EL (cell line): ENCODE data around the gene WNK2.

Source experiments
- DNase-seq: peaks from one replicate; pipeline ENCODE4 v3.0.0-alpha.2; 2016

WNK2 gene

DNA sequence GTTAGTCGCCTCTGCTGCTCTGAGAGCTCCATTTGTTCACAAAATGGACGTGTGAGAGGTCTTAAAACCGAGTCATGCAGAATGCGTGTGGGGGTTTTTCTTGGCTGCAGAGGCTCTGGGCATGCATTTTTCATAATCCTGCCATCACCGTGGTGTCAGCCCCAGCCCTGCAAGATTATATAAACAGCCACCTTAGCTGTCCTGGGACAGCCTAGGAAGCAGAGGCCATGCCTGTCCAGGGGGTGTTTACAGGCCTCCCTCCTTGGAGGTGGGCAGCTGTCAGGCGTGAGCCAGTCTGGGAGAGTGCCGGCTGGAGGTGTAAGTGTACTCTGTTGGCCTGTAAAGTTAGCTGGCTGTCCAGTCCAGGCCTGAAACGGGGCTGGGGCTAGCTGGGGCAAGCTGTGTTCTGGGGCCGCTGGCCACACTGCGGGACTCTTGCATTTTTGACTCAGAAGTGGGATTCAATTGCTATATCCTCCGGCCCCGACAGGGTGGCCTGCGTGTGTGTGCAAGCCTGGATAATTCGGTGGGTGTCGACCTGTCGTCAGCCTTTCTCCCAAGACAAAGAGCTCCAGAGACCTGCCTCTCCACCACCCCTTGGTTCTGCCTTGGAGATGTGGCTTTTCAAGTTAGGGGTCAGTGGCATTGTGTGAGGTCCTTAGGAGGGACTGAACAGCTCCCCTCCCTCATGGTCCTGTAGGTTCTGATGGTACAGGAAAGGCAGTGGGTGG is 2.4 kb downstream of the WNK2 start:
- DNase-seq: no peak

DNA sequence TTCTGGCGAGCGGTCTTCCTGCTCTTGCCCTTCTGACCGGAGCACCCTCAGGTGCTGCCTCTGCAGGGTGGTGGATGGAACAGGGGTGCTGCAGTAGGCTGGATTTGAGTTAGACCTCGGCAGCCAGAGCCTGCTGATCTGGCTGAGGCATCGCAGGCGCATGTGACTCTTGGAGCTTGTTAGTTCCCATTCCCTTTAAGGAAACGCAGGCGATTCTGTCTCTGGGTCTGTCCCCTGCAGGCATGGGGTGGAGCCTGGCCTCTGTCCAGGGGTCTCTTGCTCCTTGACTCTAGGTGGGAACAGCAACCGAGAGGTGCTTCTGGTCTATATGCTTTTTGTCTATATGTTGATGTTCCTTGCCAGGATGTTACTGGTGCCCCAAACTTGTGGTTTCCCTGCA is 3.1 kb downstream of the WNK2 start:
- no peak for DNase-seq

DNA sequence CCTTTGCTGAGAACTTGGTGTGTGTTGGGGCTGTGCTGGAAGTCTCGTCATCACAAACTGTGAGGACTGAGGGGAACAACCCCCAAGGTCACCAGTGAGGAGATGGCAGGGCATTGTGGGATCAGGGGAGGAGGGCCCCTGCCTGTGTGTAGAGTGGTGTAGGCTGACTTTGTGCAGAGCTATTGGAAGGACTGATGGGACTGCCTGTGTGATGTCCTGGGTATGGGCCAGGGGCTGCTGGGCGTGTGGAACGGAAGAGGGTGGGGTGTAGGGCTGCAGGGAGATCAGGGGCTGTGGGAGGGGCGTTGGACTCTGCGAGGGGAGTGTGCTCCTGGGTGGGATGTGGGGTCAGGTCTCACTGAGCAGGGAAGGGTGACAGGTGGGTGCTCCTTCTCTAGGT is 3.6 kb downstream of the WNK2 start:
- DNase-seq: no peak

DNA sequence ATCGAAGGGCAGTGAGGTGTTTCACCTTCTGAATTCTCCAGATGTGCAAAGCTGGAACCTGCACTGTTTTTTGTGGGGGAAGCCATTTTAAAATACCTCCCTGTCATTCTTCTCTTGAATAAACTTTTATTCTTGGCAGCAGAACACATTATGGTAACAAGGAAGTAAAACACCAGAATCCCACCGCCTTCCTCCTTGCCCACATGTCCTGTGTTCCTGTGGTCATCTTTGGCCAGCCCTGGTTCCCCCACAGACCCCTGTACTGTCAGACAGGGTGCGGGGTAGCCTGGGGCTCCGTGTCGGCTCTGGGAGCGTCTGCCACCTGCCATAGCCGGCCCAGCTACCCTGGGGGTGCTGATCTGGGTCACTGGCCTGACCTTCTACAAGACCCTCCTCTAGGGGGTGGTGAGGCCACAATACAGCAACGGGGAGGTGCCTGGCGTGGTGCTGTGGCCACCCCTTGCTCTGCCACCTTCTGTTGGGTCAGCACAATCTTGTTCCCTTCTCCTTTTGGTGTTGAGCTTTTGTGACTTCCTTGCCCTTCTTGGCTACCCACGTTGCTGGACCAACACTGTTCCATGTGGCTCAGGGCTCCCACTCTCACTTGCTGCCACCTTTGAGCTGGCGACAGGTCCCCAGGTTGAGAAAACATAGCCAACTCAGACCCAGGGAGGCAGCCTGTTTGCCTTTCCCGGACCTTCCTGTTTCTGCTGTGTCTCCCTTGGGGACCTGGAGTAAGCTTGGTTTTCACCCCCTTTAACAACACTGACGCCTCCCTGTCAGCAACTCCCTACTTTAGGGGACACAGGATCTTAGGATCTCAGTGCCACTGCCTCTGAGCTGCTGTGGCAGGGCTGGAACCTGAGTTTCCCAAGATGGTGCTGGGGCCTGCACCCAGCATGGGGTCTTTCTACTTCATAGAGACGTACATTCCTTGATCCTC is 4.8 kb downstream of the WNK2 start:
- DNase-seq: no peak

DNA sequence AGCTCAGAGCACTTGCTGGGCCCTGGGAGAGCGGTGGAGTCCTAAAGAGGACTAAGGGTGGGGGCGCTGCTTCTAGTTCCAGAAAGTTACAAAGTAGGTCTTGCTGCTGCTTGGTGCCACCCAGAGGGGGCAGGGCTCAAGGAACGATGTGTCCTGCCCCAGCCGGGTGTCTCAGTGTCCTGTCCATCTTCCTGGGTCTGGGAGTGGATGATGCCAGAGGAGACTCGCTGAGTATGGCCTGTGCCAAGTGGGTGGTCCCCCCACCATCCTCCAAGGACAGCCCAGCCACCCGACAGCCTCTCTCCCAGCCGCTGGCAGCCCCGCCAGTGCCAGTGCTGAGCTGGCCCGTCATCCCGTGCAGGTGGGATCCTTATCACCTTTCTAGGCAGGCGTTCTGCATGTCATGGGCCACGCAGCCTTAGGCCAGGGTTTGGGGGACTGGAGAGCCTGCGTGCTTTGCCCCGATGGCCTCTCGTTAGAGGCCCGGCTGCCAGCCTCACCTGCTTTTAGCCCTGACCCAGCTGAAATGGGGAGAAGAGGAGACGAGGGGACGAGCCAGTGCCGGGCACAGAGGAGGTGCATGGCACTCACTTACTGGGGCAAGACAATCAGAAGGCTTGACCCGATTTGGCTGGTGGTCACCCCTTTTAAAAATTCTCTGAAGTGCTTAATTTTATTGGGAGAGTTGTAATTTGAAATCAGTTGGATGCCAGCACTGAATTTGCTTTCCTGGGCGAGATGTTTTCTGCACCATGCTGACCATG is 5.6 kb downstream of the WNK2 start:
- DNase-seq: no peak

DNA sequence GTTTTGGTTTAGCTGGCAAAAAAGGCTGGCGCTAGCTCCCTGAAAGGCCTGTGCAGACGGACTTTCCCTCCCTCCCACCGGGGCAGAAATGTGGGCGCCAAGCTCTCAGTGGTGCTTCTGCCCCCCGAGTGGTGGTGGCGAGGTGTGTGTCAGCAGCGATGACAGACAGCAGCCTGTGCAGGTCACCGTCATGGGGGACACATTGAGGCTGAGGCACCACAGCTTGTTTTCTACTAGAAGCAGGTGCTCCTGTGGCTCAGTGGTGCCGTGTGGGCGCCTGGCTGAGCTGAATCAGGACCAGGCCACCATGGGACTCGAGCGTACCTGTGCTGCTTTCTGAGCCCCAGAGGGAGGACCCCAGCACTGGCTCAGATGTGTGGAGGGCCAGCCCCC is 6.2 kb downstream of the WNK2 start:
- DNase-seq: no peak

DNA sequence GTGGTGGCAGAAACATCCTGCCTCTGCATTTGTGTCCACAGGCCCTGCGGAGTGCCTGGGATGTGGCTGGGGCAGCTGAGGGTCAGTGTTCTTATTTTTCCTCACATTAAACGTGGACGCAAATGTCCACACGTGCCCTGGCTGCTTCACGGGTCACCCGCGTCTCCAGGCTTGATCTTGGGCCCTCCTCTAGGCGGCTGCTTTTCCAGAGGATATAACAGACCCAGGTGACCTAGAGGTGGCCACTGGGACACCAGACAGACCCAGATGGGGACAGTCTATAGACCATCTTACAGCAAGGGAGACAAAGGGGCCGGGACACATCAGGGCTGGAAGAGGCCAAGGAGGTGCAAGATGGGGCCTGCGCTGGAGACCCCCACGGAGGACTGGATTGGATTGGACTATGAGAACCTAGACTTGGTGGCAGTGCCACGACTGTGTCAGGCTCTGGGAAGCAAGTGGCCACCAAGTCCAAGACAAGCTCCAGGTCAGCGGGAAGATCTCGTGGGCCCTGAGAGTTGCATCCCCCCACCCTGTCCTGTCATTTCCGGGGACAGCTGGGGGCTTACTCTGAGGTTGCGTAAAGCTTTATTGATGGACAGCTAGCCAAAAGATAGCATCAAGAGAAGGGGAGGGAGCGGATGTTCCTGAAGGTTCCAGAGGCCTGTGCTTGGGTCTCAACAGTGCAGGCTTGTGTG is 6.9 kb downstream of the WNK2 start:
- no peak for DNase-seq

DNA sequence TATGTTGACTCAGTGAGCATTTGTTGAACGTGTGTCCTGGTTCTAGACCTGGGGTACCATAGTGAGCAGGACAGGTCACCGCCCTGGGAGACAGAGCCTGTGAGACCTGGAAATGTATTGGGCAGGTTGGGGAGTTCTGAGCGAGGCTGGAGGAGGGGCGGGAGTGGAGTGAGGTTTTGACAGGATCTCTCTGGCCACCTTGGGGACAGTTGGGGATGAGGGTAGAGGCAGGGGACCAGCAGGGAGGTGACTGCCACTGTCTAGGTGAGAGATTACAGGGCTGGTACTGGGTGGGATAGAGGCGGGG is 7.4 kb downstream of the WNK2 start:
- no peak for DNase-seq

DNA sequence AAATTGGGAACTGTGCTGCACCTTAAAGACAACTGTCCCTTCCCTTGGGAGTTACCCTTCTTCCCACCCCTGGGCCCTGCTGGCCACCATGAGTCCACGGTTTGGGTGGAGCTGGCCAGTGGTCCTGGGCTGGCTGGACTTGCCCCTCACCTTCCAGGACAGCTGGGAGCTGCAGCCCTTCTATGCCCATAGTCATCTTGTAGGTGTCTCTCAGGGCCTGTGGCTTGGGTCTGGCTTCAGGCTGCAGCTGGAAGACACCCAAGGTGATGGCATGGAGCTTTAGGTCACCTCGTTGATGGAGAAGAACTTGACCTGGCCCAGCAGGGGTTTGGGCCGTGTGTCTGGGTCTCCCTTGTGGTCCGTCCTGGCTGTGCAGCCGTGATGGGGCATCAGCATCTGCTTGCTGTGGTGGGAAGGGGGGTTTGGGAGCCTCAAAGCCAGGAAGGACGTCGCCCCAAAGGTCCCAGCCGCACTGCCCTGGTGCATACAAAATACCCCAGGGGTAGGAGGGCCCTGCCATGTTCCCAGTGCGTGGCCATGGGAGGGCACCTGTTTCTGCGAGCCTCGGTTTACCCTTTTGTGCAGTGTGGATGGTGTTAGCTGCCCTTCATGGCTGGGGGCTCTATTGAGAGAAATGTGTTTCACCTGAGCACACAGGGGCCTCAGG is 8.9 kb downstream of the WNK2 start:
- no peak for DNase-seq

DNA sequence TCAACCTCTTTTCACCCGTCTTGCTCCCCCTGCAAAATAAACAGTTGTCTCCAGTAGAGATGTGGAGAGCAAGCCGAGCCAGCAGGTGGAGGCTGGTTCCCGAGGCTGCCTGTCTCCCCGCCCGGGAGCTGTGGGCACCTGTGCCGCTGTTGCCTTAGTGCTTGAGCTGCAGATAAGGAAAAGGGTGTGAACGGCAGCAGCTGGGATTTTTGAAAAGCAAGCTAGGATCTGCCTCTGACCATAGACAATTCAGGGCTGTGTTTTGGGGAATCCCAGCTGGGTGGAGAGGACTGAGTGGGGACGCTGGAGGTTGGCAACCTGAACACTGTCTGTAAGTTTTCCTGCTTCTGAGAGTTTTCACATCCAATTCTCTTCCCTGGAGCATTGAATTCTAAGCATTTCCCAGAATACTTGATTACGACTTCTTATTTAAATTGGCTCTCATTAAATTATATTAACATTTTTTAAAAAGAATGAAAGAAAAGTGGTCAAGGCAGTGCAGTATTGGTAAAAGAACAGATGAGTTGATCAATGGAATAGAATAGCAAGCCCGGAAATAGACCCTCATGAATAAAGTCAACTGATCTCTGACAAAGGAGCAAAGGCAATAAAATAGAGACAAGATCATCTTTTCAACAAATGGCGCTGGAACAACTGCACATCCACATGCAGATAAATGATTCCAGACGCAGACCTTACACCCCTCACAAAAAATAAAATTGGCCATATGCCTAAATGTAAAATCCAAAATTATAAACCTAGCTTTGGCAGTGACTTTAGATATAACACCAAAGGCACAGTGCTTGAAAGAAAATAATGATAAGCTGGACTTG is 9.7 kb downstream of the WNK2 start:
- DNase-seq: no peak

DNA sequence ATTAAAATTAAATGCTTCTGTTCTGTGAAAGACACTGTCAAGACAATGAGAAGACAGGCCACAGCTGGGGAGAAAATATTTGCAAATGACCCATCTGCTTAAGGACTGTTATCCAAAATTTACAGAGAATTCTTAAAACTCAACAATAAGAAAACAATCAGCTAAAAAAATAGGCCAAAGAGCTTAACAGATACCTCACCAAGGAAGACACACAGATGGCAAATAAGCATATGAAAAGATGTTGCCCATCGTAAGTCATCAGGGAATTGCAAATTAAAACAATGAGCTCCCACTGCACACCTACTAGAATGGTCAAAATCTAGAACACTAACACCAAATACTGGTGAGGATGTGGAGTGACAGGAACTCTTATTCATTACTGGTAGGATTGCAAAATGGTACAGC is 10.3 kb downstream of the WNK2 start:
- no peak for DNase-seq

DNA sequence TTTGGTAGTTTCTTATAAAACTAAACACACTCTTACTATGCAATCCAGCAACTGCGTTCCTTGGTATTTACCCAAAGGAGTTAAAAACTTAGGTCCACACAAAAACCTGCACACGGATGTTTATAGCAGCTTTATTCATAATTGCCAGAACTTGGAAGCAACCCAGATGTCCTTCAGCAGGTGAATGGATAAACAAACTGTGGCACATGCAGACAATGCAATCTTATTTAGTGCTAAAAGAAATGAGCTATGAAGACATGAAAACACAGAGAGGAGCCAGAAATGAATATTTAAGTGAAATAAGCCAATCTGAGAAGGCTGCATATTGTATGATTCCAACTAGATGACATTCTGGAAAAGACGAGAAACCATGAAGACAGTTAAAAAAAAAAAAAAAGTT is 10.7 kb downstream of the WNK2 start:
- DNase-seq: no peak

DNA sequence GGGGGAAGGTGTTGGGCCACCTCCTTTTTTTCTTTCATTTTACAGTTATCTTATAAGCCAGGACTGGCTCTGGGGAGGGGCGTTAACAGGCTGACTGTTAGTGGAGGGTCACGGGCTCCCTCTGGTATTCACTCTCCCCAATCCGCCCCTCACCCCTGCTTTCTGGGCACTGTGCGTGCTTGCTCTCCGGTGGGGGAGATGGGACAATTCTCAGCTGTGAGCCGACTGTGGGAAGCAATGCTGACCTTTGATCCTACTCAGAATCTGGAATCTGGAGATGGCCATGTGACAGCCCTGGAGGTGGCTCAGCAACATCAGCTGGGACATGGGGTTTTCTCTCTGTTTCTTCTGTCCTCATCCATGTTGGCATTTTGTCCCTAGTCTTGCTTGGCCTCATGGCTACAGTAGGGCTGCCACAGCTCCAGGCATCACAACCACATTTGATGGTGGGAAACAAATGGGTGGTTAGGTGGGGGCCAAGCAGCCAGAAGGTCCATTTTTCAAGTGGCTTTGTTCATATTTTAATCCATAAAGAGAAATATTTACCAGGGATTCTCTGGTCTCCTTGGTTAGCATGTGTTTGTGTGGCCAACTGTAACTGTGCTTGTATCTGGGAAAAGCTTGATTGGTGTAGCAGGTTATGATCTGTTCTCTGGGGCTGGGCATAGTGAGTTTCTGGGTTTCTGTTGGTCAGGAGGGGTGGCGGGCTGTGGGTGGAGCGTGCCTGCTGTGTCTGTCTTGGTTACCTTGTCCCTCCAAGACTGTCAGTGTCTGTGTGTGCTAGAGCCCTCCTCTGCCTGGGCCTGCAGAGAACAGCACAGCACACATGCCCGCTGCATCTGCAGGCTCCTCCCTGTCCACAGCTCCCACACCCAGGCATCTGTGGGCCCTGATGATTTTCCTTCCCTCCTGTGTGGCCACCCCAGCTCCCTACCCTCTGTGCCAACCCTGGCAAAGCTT is 12.4 kb downstream of the WNK2 start:
- no peak for DNase-seq

DNA sequence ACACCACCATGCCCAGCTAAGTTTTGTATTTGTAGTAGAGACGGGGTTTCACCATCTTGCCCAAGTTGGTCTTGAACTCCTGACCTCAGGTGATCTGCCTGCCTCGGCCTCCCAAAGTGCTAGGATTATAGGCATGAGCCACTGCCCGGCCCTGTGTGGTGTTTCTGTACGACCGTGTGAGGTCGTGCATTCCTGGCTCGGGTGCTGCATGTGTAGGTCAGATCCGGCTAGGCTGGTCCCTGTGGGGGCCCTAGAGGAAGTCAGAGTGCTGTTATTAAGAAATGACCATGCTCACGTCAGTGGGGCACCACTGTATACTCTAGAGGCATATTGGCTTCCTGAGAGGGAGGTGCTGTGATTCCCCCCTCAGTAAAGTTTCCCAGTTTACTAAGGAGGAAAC is 13.7 kb downstream of the WNK2 start:
- DNase-seq: no peak

DNA sequence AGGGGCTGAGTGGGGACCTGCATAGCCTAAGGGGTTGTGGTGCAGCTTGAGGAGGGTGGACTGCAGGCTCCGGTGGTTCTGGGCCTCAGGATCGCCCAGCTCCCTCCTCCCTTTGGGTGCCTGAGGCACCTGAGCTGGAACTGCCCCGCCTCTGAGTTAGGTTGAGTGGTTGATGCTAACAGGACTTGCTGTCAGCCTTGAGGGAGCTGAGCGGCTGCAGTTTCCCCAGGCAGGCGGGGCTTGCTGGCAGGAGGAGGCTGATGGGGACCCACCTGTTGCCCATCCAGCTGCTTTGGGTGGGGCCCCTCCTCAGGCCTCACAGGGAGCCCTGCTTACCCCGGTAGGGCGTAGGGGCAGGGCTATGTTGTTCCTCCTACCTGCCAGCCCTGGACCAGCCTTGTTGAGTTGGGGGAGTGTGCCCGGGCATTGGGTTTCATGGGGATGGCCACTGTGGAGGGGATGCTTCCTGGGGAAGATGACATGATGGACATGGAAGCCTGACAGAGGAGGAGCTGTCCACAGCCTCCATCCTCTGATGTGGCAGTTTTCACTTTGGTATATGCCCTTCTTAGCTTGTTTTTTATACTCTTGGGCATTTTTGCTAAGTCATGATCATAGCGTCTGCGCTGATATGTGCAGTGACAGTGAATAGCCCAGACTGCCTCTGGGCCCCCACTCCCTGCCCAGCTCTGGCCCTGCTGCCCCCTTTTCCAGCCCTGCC is 14.3 kb downstream of the WNK2 start:
- no peak for DNase-seq

DNA sequence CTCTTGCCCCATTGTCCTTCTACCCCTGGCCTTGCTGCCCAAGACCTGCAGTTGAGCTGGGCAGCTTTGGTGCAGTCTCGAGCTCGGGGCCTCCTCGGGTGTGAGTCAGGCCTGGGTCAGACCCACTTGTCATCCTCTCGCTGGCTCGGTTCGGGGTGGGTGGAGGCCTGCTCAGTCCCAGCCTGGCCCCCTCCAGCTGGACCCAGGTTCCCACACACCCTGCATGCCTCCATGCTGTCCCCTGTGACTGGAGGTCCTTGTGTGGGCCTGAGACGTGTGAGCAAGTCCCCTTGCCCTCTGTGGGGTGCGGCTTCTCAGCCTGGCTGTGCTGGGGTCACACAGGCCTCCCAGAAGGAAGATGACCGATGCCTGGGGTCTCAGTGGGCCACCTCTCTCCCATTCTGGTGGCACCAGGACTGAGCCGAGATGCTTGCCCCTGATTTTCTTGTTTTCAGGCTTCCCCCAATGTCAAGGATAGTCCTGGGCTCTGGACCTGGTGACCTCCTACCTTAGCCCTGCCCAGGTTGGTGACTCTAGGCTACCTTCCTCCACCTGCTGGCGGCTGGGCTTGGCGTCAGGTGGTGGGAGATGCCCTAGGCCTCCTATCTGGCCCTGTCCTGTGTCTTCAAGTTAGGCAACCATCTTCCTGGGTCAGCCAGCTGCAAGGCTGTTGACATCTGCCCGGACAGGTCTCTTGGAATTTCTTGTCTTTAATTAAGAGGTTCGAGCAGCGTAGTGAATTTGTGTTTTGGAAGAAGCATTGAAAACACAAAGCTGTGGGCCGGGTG is 15.1 kb downstream of the WNK2 start:
- DNase-seq: no peak

DNA sequence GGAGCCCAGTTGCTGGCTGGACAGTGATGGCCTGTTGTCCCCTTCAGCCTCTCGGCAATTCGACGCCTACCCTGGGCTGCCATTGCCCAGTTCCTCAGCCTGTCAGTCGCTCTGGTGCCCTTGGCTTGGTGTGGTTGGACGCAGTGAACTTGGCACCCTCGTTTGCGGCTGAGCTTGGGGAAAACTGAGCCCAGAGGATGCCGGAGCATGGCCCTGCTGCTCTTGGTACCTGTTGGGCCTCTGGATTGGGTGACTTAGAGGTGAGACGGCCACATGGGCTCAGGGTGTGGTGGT is 16.5 kb downstream of the WNK2 start:
- DNase-seq: no peak

DNA sequence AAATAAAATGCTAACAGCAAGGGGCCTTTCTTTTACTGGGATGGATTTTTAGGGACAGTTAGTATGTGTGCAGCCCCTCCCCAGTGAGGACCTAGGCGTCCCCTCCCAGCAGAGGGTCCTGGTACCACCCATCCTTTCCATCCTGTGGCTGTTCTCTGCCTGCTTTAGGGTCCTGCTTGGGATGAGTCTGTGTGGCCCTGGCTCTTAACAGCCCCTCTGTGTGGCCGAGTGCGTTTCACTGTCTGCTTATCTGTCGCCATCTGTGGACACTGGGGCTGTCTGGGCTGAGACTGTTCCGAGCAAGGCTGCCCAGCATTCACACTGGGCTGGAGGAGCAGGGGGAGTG is 17.0 kb downstream of the WNK2 start:
- no peak for DNase-seq

DNA sequence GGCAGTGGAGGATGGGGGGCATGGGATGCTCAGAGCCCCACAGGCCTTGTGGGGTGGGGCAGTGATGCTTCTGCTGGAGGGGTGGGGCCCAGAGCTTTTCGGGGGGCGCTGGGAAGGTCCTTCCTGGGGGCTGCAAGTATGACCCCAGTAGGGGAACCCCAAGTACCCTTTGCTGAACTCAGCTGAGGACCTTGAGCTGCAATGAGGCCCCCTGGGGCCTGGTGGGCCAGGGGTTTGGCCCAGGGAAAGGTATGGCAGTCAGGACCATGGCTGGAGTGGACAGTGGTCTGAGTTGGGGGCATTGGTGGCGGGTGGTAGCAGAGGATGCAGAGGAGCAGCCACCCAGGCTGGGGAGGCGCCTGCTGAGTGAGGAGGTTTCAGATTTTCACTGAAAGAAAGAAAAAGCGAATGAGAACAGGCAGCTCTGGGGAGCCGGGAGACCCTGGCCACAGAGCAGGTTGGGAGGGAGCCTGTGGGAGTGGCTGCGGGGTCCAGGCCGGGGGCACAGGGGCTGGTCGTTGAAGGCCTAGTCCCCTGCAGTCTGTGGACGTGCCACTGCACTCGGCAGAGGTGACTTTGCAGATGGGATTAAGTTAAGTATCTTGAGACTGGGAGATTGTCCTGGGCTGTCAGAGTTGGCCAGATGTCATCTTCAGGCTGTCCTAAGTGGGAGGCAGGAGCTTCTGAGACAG is 19.2 kb downstream of the WNK2 start:
- DNase-seq: no peak
